C4-2B (cell line): ENCODE measurements around the gene OSBPL1A.

Source experiments
- H3K27ac ChIP-seq: fragments of 450-650 bp; 2 replicates; pipeline ENCODE4 v1.5.1; 2017
- CTCF ChIP-seq: fragments of 450-650 bp; conservative IDR thresholded peaks from 2 replicates; pipeline ENCODE4 v1.5.1; 2017; ENCODE audit warnings: mild to moderate bottlenecking
- ZFX ChIP-seq: fragments of 450-650 bp; IDR thresholded peaks from 2 replicates; pipeline ENCODE4 v1.6.1; 2017

OSBPL1A gene

GRCh38 chr18:24366328-24366727 is 31.3 kb downstream of the OSBPL1A start:
- no peak overlapping the region for H3K27ac ChIP-seq
- TF ChIP-seq ZFX (no peak), CTCF (no peak)

GRCh38 chr18:24364177-24364576 is 33.4 kb downstream of the OSBPL1A start:
- H3K27ac ChIP-seq: peak overlapping the region; percentile 60; the same call in 1 of the 2 replicates
- TF ChIP-seq ZFX: no peak
- TF ChIP-seq CTCF: no peak

GRCh38 chr18:24362757-24363156 is 34.9 kb downstream of the OSBPL1A start:
- peak overlapping the region; percentile 60; the same call in 1 of the 2 replicates for H3K27ac ChIP-seq
- TF ChIP-seq ZFX (no peak), CTCF (no peak)

GRCh38 chr18:24359787-24360530 is 37.7 kb downstream of the OSBPL1A start:
- peak; percentile 83 for TF ChIP-seq CTCF
- peak overlapping the region; percentile 12; the same call in 1 of the 2 replicates for H3K27ac ChIP-seq

- TF ChIP-seq CTCF (no peak), ZFX (no peak)
- H3K27ac ChIP-seq: no peak overlapping the region
These were observed 43.3 kb downstream of the OSBPL1A start for GRCh38 chr18:24354278-24354677.

- TF ChIP-seq ZFX: no peak
- no peak for TF ChIP-seq CTCF
- no peak overlapping the region for H3K27ac ChIP-seq
These were observed 51.4 kb downstream of the OSBPL1A start for GRCh38 chr18:24346254-24346653.

GRCh38 chr18:24344509-24344908 is 53.1 kb downstream of the OSBPL1A start:
- no peak for TF ChIP-seq CTCF
- TF ChIP-seq ZFX: no peak
- no peak overlapping the region for H3K27ac ChIP-seq
